GM12878 (cell line): ENCODE measurements around the gene SLC1A7. TPM values are rescaled to one million over a fixed set of nuclear protein-coding genes. Genes with fewer than 3 reads are reported as not detected.

Source experiments
- ATAC-seq: fragments of 200-7000 bp; cut with Tn5 transposase; 3 replicates; pipeline ENCODE4 v1.9.1; 2020; ENCODE audit warnings: mild to moderate bottlenecking, moderate library complexity
- BruUV-seq: library from RNA; stranded (reverse); fragments of 400-500 nt; replicated peaks from 2 replicates; lab custom pipeline; 2021; lab: Mats Ljungman, UMichigan
- CTCF ChIA-PET: fragments of 300-600 bp; sonication (Branson Sonifier 250); formaldehyde crosslinking; extraction: SDS; loops from one replicate; lab custom pipeline; 2021; ENCODE audit warnings: inconsistent platforms; lab: Yijun Ruan, JAX
- POLR2A ChIA-PET: fragments of 350-600 bp; formaldehyde crosslinking; extraction: SDS; loops from one replicate; lab custom pipeline; 2021; ENCODE audit warnings: inconsistent platforms; lab: Charles Lee
- RAD21 ChIA-PET: fragments of 300-600 bp; sonication (Branson Sonifier 250); formaldehyde crosslinking; loops from one replicate; lab custom pipeline; 2023; ENCODE audit warnings: antibody characterized with exemption; ENCODE audit not compliant: unreplicated experiment; lab: Charles Lee
- SMC1A ChIA-PET: fragments of 300-600 bp; sonication (Branson Sonifier 250); formaldehyde crosslinking; loops from one replicate; lab custom pipeline; 2023; ENCODE audit not compliant: unreplicated experiment, uncharacterized antibody; lab: Charles Lee
- DNase-seq: peaks from one replicate; pipeline ENCODE4 v3.0.0-alpha.2; 2011; ENCODE audit warnings: low read depth, low spot score
- FAIRE-seq: peaks from 3 replicates; lab custom pipeline; 2011; peaks lifted over from hg19 to GRCh38; lab: Jason Lieb, UNC
- H2AFZ ChIP-seq: 2 replicates; pipeline ENCODE4 v1.6.0; 2011; ENCODE audit warnings: low read depth, low read length, control low read depth; ENCODE audit not compliant: control insufficient read depth
- H3K27ac ChIP-seq: 2 replicates; pipeline ENCODE4 v1.5.1; 2011; ENCODE audit warnings: control low read depth; ENCODE audit not compliant: control insufficient read depth, insufficient read depth
- H3K27me3 ChIP-seq, 2 experiments: replicated peaks in 1 of 2; 2 replicates each; pipeline versions ENCODE4 v1.6.0 to v1.6.1; 2011; ENCODE audit warnings: low read length in 1 of 2; ENCODE audit not compliant: control insufficient read depth in 2 of 2, insufficient read depth in 2 of 2
- H3K36me3 ChIP-seq, 2 experiments: 2 replicates each; pipeline ENCODE4 v1.5.1; 2011; ENCODE audit warnings: low read length in 1 of 2; ENCODE audit not compliant: control insufficient read depth in 2 of 2, insufficient read depth in 2 of 2
- H3K4me1 ChIP-seq: 2 replicates; pipeline ENCODE4 v1.6.1; 2011; ENCODE audit warnings: mild to moderate bottlenecking, low read length, moderate library complexity, mixed read lengths; ENCODE audit not compliant: control insufficient read depth, insufficient read depth
- H3K4me2 ChIP-seq: 2 replicates; pipeline ENCODE4 v1.6.0; 2011; ENCODE audit warnings: control low read depth; ENCODE audit not compliant: control insufficient read depth, insufficient read depth
- H3K4me3 ChIP-seq: fragments of 200-600 bp; sonication (generic); 2 replicates; pipeline ENCODE4 v1.5.1; 2016
- H3K79me2 ChIP-seq: 2 replicates; pipeline ENCODE4 v1.6.0; 2011; ENCODE audit warnings: low read length; ENCODE audit not compliant: control insufficient read depth, insufficient read depth
- H3K9ac ChIP-seq: 2 replicates; pipeline ENCODE4 v1.8.0; 2011; ENCODE audit warnings: low read length, control low read depth, mixed read lengths; ENCODE audit not compliant: control insufficient read depth, insufficient read depth
- H3K9me3 ChIP-seq: replicated peaks from 3 replicates; pipeline ENCODE4 v1.5.1; 2011; ENCODE audit warnings: mild to moderate bottlenecking, low read length; ENCODE audit not compliant: control insufficient read depth, insufficient read depth
- H4K20me1 ChIP-seq: 2 replicates; pipeline ENCODE4 v1.6.0; 2011; ENCODE audit not compliant: control insufficient read depth, insufficient read depth
- BACH1 ChIP-seq: fragments of 450-650 bp; IDR thresholded peaks from 2 replicates; pipeline ENCODE4 v1.6.1; 2017; ENCODE audit warnings: mild to moderate bottlenecking, borderline replicate concordance
- BCL11A ChIP-seq: IDR thresholded peaks from 2 replicates; pipeline ENCODE4 v1.6.1; 2011; ENCODE audit warnings: low read depth, low read length
- E2F8 ChIP-seq: fragments of 450-650 bp; IDR thresholded peaks from 2 replicates; pipeline ENCODE4 v1.6.1; 2018; ENCODE audit warnings: mild to moderate bottlenecking, low read depth, moderate library complexity; ENCODE audit not compliant: partially characterized antibody
- EZH2 ChIP-seq: IDR thresholded peaks from 2 replicates; pipeline ENCODE4 v1.6.1; 2012; ENCODE audit warnings: low read depth, mild to moderate bottlenecking, control low read depth, inconsistent platforms, low read length, borderline replicate concordance; ENCODE audit not compliant: control insufficient read depth
- HDGF ChIP-seq: fragments of 450-650 bp; IDR thresholded peaks from 2 replicates; pipeline ENCODE4 v1.6.1; 2016; ENCODE audit warnings: antibody characterized with exemption
- LARP7 ChIP-seq: fragments of 450-650 bp; IDR thresholded peaks from 2 replicates; pipeline ENCODE4 v1.6.1; 2017; ENCODE audit warnings: mild to moderate bottlenecking
- MYB ChIP-seq: fragments of 150-350 bp; IDR thresholded peaks from 2 replicates; pipeline ENCODE4 v1.6.1; 2014; ENCODE audit warnings: mild to moderate bottlenecking, low read depth, low read length, borderline replicate concordance
- NR2F1 ChIP-seq: fragments of 450-650 bp; conservative IDR thresholded peaks from 2 replicates; pipeline ENCODE4 v1.6.1; 2017; ENCODE audit warnings: mild to moderate bottlenecking
- PAX8 ChIP-seq: fragments of 450-650 bp; IDR thresholded peaks from 2 replicates; pipeline ENCODE4 v1.6.1; 2017; ENCODE audit warnings: mild to moderate bottlenecking, moderate library complexity
- TCF3 ChIP-seq: IDR thresholded peaks from 2 replicates; pipeline ENCODE4 v1.6.1; 2012; ENCODE audit warnings: low read depth, mild to moderate bottlenecking, low read length, borderline replicate concordance; ENCODE audit not compliant: insufficient read depth
- ZNF384 ChIP-seq: IDR thresholded peaks from 2 replicates; pipeline ENCODE4 v1.6.1; 2012; ENCODE audit warnings: low read depth, mild to moderate bottlenecking, low read length, improper control_type of control experiment, borderline replicate concordance
- WGBS: methylation state at CpG from one replicate; pipeline ENCODE4 v1.1.6; 2016; ENCODE audit warnings: low lambda C conversion rate; ENCODE audit not compliant: insufficient replicate concordance, insufficient coverage; ENCODE audit errors: missing lambda C conversion rate; 5-methylcytosine and 5-hydroxymethylcytosine counted together
- in situ Hi-C: fragments of 300-500 bp; cut with MboI; formaldehyde crosslinking; loops from 9 replicates; pipeline ENCODE4 v1.14.3; 2018; ENCODE audit warnings: mixed read lengths
- intact Hi-C: fragments of 100-400 bp; cut with micrococcal nuclease; formaldehyde crosslinking; loops from one replicate; pipeline ENCODE4 v1.14.2; 2022; ENCODE audit not compliant: unreplicated experiment
- polyA plus RNA-seq, 11 experiments: library from polyadenylated mRNA; depleted of rRNA in 4 of 11; unstranded in 6 of 11; stranded (reverse) in 5 of 11; fragments of >200 nt; fragmentation: Nextera tagmentation in 4 of 11; fragmentation: Illumina TruSeq in 1 of 11; extraction: Ambion mirVana in 4 of 11; extraction: Trizol in 1 of 11; gene quantifications; 1 replicate in 1 of 11; 2 replicates in 10 of 11; pipeline versions ENCODE4 v1.2.1 to v1.2.3, GENCODE V29; 2011 to 2016; ENCODE audit warnings: inconsistent platforms in 2 of 11, missing spikeins in 2 of 11, low read depth in 1 of 11
- total RNA-seq, 4 experiments: library from RNA; depleted of rRNA in 3 of 4; stranded (reverse); fragments of >200 nt in 3 of 4; fragmentation: Illumina TruSeq in 1 of 4; extraction: Trizol in 1 of 4; gene quantifications; 2 replicates each; pipeline versions ENCODE4 v1.2.1 to v1.2.3, GENCODE V29; 2013 to 2021

SLC1A7 gene
- total and polyA plus RNA-seq, 10 of the 15 experiments (the other 5 are each of a cell fraction or from before 2014, with no cell fraction given), result not detected

DNA sequence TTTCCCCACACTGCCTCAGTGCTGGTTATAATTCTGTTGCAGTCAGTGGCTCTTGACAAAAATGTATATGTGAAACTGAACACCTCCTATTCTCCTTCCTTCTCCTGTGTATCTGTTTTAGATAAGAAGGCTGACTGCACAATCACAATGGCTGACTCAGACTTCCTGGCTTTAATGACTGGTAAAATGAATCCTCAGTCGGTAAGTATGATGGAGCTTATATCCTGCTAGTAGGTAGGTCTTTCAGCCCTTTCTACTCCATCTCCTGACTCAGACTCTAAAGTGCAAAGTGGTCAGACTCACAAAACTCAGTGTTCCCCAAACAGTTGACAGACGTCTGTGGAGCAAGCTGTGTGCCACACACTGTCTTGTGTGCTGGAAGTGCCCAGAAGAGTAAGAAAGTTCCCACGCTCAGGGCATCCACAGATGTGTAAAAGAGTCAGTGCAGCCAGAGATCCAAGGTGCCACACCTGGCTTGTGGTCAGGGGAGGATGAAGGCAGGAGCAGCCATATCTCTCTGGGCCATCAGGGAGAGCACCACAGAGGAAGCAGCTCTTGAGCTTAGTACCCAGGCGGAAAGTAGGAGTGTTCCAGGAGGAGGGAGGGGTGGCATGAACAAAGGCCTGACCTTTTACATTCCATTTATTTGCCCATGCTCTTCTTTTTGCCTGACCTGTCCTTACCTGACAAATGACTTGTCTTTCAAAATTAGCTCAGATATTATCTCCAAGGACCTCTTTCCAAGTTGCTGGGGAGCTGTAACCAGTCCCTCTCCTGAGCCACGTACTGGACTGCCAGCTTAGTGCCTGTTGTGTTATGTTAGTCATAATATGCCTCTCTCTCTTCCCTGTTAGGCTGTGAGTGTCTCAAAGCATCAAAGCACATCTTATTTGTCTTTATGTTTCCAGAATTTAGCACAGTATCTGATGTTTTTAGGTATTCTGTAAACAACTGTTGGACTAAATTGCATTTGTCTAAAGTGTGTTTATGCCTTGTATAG, 94.4 kb downstream of the SLC1A7 start:
- ChIA-PET CTCF (interaction anchor here (1.1 kb wide), 1 partner anchor 10 kb away, joined by 3 read pairs; no protein-coding TSS in a partner anchor), RAD21 (interaction anchor here (1.0 to 1.6 kb wide), 2 partner anchors 9 to 21 kb away, joined by 3 read pairs; no protein-coding TSS in a partner anchor), POLR2A (no interaction called here), SMC1A (interaction anchor here (1.0 to 1.3 kb wide), 2 partner anchors 29 to 1004 kb away, joined by 3 to 4 read pairs; no protein-coding TSS in a partner anchor)
- Histone ChIP-seq H3K4me1 (no peaks in the 10 kb centered on the region), H3K9ac (no peak overlapping the region), H4K20me1 (no peaks in the 10 kb centered on the region), H2AFZ (no peak overlapping the region), H3K27me3 (no peaks in the 10 kb centered on the region), H3K4me3 (no peak overlapping the region), H3K4me2 (no peak overlapping the region), H3K9me3 (no peaks in the 10 kb centered on the region), H3K36me3 (peaks cover 2 to 7% of the 10 kb centered on the region in 2 experiments; a peak in 3 of 4 replicates), H3K27ac (no peak overlapping the region), H3K79me2 (no peaks in the 10 kb centered on the region)
- no peak for FAIRE-seq
- 61% methylated on average over 5 of the region's 5 CpGs for WGBS
- DNase-seq, result peak; percentile 4
- intact Hi-C loops, result no loop called here
- BruUV-seq, result no TSS peak
- no peak for TF ChIP-seq HDGF
- TF ChIP-seq LARP7, result no peak
- TF ChIP-seq EZH2, result no peak
- ATAC-seq, result peak; percentile 56
- in situ Hi-C loops, result no loop called here

- in situ Hi-C loops, result no loop called here
- ATAC-seq, result no peak
- TF ChIP-seq ZNF384 (no peak), NR2F1 (no peak), MYB (no peak), BACH1 (no peak), TCF3 (no peak), BCL11A (no peak), PAX8 (no peak), E2F8 (no peak)
- TF ChIP-seq, all 136 proteins: peak for 0
- ChIA-PET RAD21 (interaction anchor here (0.5 to 1.6 kb wide), 2 partner anchors 20 to 179 kb away, joined by 3 to 6 read pairs; no protein-coding TSS in a partner anchor), SMC1A (interaction anchor here (1.0 to 1.3 kb wide), 2 partner anchors 28 to 1005 kb away, joined by 3 to 4 read pairs; no protein-coding TSS in a partner anchor), POLR2A (no interaction called here), CTCF (interaction anchor here (0.7 kb wide), 1 partner anchor 13 kb away, joined by 4 read pairs; no protein-coding TSS in a partner anchor)
- no peaks in the 10 kb centered on the region for H3K4me1 ChIP-seq
- H4K20me1 ChIP-seq, result no peaks in the 10 kb centered on the region
- WGBS, result 60% methylated on average over 2 of the region's 2 CpGs
- H3K9ac ChIP-seq, result no peak overlapping the region
- H3K36me3 ChIP-seq, result peaks cover 2 to 7% of the 10 kb centered on the region in 2 experiments; a peak in 3 of 4 replicates
- intact Hi-C loops, result no loop called here
- no peak overlapping the region for H2AFZ ChIP-seq
- DNase-seq (no peak), FAIRE-seq (no peak)
- no TSS peak for BruUV-seq
- no peak overlapping the region for H3K4me2 ChIP-seq
- no peaks in the 10 kb centered on the region for H3K79me2 ChIP-seq
- H3K9me3 ChIP-seq, result no peaks in the 10 kb centered on the region
- no peaks in the 10 kb centered on the region for H3K27me3 ChIP-seq
- H3K4me3 ChIP-seq, result no peak overlapping the region
- no peak overlapping the region for H3K27ac ChIP-seq
These were observed 95.5 kb downstream of the SLC1A7 start for GRCh38 chr1:53046930-53047329.
